GM12873 (cell line): ENCODE measurements around the gene PAEP.

ENCODE experiments used
- TF ChIP-seq, protein P1 (sequence below): IDR thresholded peaks from 2 replicates; pipeline ENCODE4 v1.5.1; 2012; ENCODE audit warnings: low read depth, mild to moderate bottlenecking, moderate library complexity, low read length, control low read depth; ENCODE audit not compliant: insufficient read depth; ENCODE audit errors: missing control alignments

PAEP gene

GRCh38 chr9:135555203-135555602, 6.4 kb upstream of the PAEP start:
- TF ChIP-seq, protein P1, sequence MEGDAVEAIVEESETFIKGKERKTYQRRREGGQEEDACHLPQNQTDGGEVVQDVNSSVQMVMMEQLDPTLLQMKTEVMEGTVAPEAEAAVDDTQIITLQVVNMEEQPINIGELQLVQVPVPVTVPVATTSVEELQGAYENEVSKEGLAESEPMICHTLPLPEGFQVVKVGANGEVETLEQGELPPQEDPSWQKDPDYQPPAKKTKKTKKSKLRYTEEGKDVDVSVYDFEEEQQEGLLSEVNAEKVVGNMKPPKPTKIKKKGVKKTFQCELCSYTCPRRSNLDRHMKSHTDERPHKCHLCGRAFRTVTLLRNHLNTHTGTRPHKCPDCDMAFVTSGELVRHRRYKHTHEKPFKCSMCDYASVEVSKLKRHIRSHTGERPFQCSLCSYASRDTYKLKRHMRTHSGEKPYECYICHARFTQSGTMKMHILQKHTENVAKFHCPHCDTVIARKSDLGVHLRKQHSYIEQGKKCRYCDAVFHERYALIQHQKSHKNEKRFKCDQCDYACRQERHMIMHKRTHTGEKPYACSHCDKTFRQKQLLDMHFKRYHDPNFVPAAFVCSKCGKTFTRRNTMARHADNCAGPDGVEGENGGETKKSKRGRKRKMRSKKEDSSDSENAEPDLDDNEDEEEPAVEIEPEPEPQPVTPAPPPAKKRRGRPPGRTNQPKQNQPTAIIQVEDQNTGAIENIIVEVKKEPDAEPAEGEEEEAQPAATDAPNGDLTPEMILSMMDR = no peak

DNA sequence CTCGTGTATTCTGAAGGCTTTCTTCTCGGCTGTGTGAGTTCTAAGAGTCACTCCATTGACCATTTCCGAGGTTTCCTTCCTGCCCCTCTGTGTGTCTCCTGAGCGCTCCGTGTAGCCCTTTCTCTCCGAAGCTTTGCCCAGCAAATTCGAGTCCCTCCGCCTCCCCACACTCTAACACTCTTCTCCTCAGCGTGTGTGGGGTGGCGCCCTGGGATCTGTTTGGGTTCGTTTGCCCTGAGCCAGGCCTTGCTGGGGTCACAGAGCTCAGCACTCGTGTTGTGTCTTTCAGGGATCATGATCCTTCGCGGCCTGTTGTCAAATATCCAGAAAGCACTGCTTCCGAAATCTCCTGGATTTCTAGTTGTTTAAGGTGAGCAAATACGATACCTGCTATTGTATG, 5.6 kb upstream of the PAEP start:
- TF ChIP-seq, protein P1 = no peak

DNA sequence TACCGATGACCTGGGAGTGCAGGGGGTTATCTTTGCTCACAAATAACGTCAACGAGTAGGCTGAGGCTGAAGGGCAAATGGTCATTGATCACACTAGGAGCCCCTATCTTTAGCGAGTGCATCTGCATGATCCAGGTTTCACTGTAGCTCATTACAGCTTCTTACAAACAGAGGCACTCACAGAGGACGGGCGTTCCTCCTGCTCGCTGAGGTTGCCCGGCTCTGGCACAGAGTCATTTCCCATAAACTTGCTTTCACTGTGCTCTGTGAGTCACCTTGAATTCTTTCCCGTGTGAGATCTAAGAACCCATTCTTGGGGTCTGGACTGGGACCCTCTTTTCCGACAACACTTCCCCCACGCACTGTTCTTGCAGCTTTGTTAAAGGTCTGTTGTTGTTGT, 1.9 kb upstream of the PAEP start:
- TF ChIP-seq, protein P1 = no peak

- TF ChIP-seq, protein P1 = no peak
Observed at GRCh38 chr9:135562235-135562745, 734 bp downstream of the PAEP start.

GRCh38 chr9:135563039-135563476, 1.5 kb downstream of the PAEP start:
- TF ChIP-seq, protein P1 = no peak

DNA sequence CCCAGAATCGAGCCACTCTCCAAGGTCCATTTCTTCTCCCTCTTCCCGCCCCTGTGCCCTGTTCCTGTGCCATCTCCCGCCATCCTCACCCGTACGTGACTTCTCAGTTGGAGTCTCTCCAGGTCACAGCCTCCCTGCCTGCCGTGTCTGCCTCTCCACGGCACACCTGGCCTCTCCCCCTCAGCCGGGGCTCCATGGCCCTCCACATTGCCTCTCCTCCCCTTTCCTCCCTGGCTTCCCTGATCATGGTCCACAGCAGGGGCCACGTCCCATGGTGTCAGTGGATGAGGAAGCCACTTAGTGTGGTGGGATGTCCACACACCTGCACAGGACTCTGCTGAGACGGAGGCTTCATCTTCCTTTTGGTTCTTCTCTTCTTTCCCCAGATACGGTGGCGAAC, 2.3 kb downstream of the PAEP start:
- TF ChIP-seq, protein P1 = no peak

- TF ChIP-seq, protein P1 = no peak
Observed at GRCh38 chr9:135565141-135565628, 3.6 kb downstream of the PAEP start.
